HCT116 (cell line): ENCODE results near the gene BPIFB1. TPM values are rescaled to one million over a fixed set of nuclear protein-coding genes. Genes with fewer than 3 reads are reported as not detected.

Experiments
- ATAC-seq: fragments of 200-7000 bp; cut with Tn5 transposase; 2 replicates; pipeline ENCODE4 v1.9.1; 2020; ENCODE audit warnings: mild to moderate bottlenecking, moderate library complexity
- BruUV-seq: library from RNA; stranded (reverse); fragments of 400-500 nt; replicated peaks from 2 replicates; lab custom pipeline; 2021; lab: Mats Ljungman, UMichigan
- CTCF ChIA-PET: fragments of 300-600 bp; sonication (Branson Sonifier 250); formaldehyde crosslinking; loops from one replicate; lab custom pipeline; 2021; ENCODE audit warnings: antibody characterized with exemption; lab: Charles Lee
- POLR2A ChIA-PET: fragments of 300-600, 350-600 bp; sonication (Branson Sonifier 250); formaldehyde crosslinking; loops from one replicate; lab custom pipeline; 2021; ENCODE audit warnings: antibody characterized with exemption; lab: Charles Lee
- RAD21 ChIA-PET, 2 experiments: fragments of 300-600 bp; sonication (Branson Sonifier 250); formaldehyde crosslinking; loops; one replicate each; lab custom pipeline; 2023; ENCODE audit warnings: low total read pairs in 2 of 2; ENCODE audit not compliant: uncharacterized antibody in 2 of 2, unreplicated experiment in 2 of 2, low non-redundant PET in 1 of 2; lab: Charles Lee
- DNase-seq: peaks from one replicate; pipeline ENCODE4 v3.0.0-alpha.2; 2010; ENCODE audit warnings: low read depth, low spot score
- H2AFZ ChIP-seq: fragments of 200-600 bp; shearing (Covaris generic), sonication (generic); 2 replicates; pipeline ENCODE4 v1.6.1; 2017; ENCODE audit warnings: low read depth, mixed run types, mixed read lengths, antibody characterized with exemption, low read length; ENCODE audit not compliant: poor library complexity, severe bottlenecking
- H3K27ac ChIP-seq: 2 replicates; pipeline ENCODE4 v1.5.1; 2012; ENCODE audit warnings: low read depth, low read length
- H3K27me3 ChIP-seq: fragments of 200-600 bp; sonication (generic); 2 replicates; pipeline ENCODE4 v1.6.1; 2016; ENCODE audit warnings: mixed run types, low read length, mixed read lengths; ENCODE audit not compliant: insufficient read depth
- H3K36me3 ChIP-seq, 2 experiments: fragments of 200-500 bp in 1 of 2; fragments of 200-600 bp in 1 of 2; sonication (Bioruptor generic) in 1 of 2; sonication (generic) in 1 of 2; 2 replicates each; pipeline versions ENCODE4 v1.5.1 to v1.6.1; 2014 to 2016; ENCODE audit warnings: low read length in 2 of 2, inconsistent platforms in 1 of 2, mixed read lengths in 1 of 2, mixed run types in 1 of 2; ENCODE audit not compliant: insufficient read depth in 2 of 2, control insufficient read depth in 1 of 2
- H3K4me1 ChIP-seq, 2 experiments: fragments of 200-600 bp in 1 of 2; sonication (generic) in 1 of 2; 2 replicates each; pipeline versions ENCODE4 v1.5.1 to v1.6.1; 2012 to 2017; ENCODE audit warnings: low read length in 2 of 2, inconsistent platforms in 1 of 2, mild to moderate bottlenecking in 1 of 2, mixed read lengths in 1 of 2, mixed run types in 1 of 2, moderate library complexity in 1 of 2; ENCODE audit not compliant: insufficient read depth in 2 of 2, control insufficient read depth in 1 of 2
- H3K4me2 ChIP-seq: fragments of 200-600 bp; sonication (generic); 2 replicates; pipeline ENCODE4 v1.6.1; 2017; ENCODE audit warnings: mixed run types, low read length, mixed read lengths
- H3K4me3 ChIP-seq, 2 experiments: fragments of 200-600 bp in 1 of 2; sonication (generic) in 1 of 2; replicated peaks in 1 of 2; 2 replicates each; pipeline ENCODE4 v1.5.1; 2011 to 2016; ENCODE audit warnings: low read length in 2 of 2, control low read depth in 1 of 2, low read depth in 1 of 2, mild to moderate bottlenecking in 1 of 2, mixed read lengths in 1 of 2, mixed run types in 1 of 2
- H3K79me2 ChIP-seq: fragments of 200-600 bp; sonication (generic); 2 replicates; pipeline ENCODE4 v1.6.1; 2017; ENCODE audit warnings: mild to moderate bottlenecking, mixed run types, low read length, moderate library complexity, mixed read lengths; ENCODE audit not compliant: insufficient read depth
- H3K9ac ChIP-seq: fragments of 200-600 bp; sonication (generic); 2 replicates; pipeline ENCODE4 v1.6.1; 2016; ENCODE audit warnings: low read length, mixed read lengths
- H3K9me2 ChIP-seq: fragments of 200-600 bp; sonication (generic), shearing (Covaris generic); 2 replicates; pipeline ENCODE4 v1.6.1; 2017; ENCODE audit warnings: mixed run types, mild to moderate bottlenecking, moderate library complexity; ENCODE audit not compliant: insufficient read depth
- H3K9me3 ChIP-seq, 2 experiments: fragments of 200-500 bp in 1 of 2; fragments of 200-600 bp in 1 of 2; sonication (Bioruptor generic) in 1 of 2; sonication (generic) in 1 of 2; 2 replicates each; pipeline ENCODE4 v1.6.1; 2014 to 2017; ENCODE audit warnings: low read length in 2 of 2, mixed read lengths in 2 of 2, inconsistent platforms in 1 of 2, low read depth in 1 of 2, mild to moderate bottlenecking in 1 of 2, mixed run types in 1 of 2, moderate library complexity in 1 of 2; ENCODE audit not compliant: control insufficient read depth in 1 of 2, insufficient read depth in 1 of 2
- H4K20me1 ChIP-seq: fragments of 200-600 bp; sonication (generic), shearing (Covaris generic); 2 replicates; pipeline ENCODE4 v1.6.1; 2017; ENCODE audit warnings: mixed run types, mild to moderate bottlenecking, moderate library complexity; ENCODE audit not compliant: insufficient read depth
- CBX3 ChIP-seq: IDR thresholded peaks from 2 replicates; pipeline ENCODE4 v1.6.1; 2012; ENCODE audit warnings: low read depth
- RAD21 ChIP-seq: IDR thresholded peaks from 2 replicates; pipeline ENCODE4 v1.6.1; 2012; ENCODE audit warnings: low read depth, mild to moderate bottlenecking
- SP1 ChIP-seq: IDR thresholded peaks from 2 replicates; pipeline ENCODE4 v1.6.1; 2012; ENCODE audit warnings: low read depth
- SRF ChIP-seq: IDR thresholded peaks from 2 replicates; pipeline ENCODE4 v1.6.1; 2012; ENCODE audit warnings: low read depth
- intact Hi-C: fragments of 100-400 bp; cut with micrococcal nuclease; formaldehyde crosslinking; loops from 2 replicates; pipeline ENCODE4 v1.10.0; 2022
- total RNA-seq: library from RNA; stranded (reverse); gene quantifications from one replicate; pipeline ENCODE4 v1.2.1, GENCODE V29; 2021; ENCODE audit not compliant: unreplicated experiment

BPIFB1 gene
- total RNA-seq, 1 experiment from 2014 or later: 0.17 TPM

GRCh38 chr20:33275215-33275614 lies 7.8 kb upstream of the BPIFB1 start:
- intact Hi-C loops: no loop called here
- POLR2A ChIA-PET: no interaction called here

GRCh38 chr20:33275871-33276270 lies 7.1 kb upstream of the BPIFB1 start:
- no peak overlapping the region for H3K27ac ChIP-seq
- no TSS peak for BruUV-seq
- intact Hi-C loops: no loop called here
- H3K4me3 ChIP-seq: no peak overlapping the region
- no peak overlapping the region for H2AFZ ChIP-seq
- no peaks in the 10 kb centered on the region for H3K9me2 ChIP-seq
- H3K9ac ChIP-seq: no peak overlapping the region
- H3K4me1 ChIP-seq: no peaks in the 10 kb centered on the region
- no peak for ATAC-seq
- H3K27me3 ChIP-seq: peaks cover 15% of the 10 kb centered on the region; the same call in 1 of the 2 replicates
- H4K20me1 ChIP-seq: no peaks in the 10 kb centered on the region
- ChIA-PET CTCF (no interaction called here), POLR2A (no interaction called here), RAD21 (interaction anchor here in 1 of 2 experiments (0.6 kb wide), 1 partner anchor 218 kb away, joined by 3 read pairs; no protein-coding TSS in a partner anchor)
- no peaks in the 10 kb centered on the region for H3K36me3 ChIP-seq
- no peaks in the 10 kb centered on the region for H3K9me3 ChIP-seq
- DNase-seq: no peak
- TF ChIP-seq SP1 (no peak), SRF (no peak), CBX3 (no peak)
- no peaks in the 10 kb centered on the region for H3K79me2 ChIP-seq
- H3K4me2 ChIP-seq: no peak overlapping the region

More at GRCh38 chr20:33275215-33275614, 7.8 kb upstream of the BPIFB1 start:
- Histone ChIP-seq H3K4me2 (no peak overlapping the region), H3K79me2 (no peaks in the 10 kb centered on the region), H3K4me1 (no peaks in the 10 kb centered on the region), H3K27me3 (peaks cover 19% of the 10 kb centered on the region; the same call in 1 of the 2 replicates), H4K20me1 (no peaks in the 10 kb centered on the region), H3K9me2 (no peaks in the 10 kb centered on the region), H3K4me3 (no peak overlapping the region), H3K9ac (no peak overlapping the region), H3K9me3 (no peaks in the 10 kb centered on the region), H3K36me3 (no peaks in the 10 kb centered on the region), H3K27ac (no peak overlapping the region), H2AFZ (no peak overlapping the region)
- TF ChIP-seq SRF (no peak), RAD21 (no peak)
- no TSS peak for BruUV-seq
- DNase-seq (no peak), ATAC-seq (no peak)
- RAD21 ChIA-PET: no interaction called here
- CTCF ChIA-PET: no interaction called here
